Neural progenitor cell (in vitro differentiated cells): Measurements from ENCODE around the gene RIPOR3.

Experiments
- EZH2 ChIP-seq: fragments of 200-600 bp; sonication (generic); IDR thresholded peaks from 2 replicates; pipeline ENCODE4 v1.6.1; 2017; ENCODE audit warnings: antibody characterized with exemption, mild to moderate bottlenecking, moderate library complexity
- TF ChIP-seq, protein P1 (sequence below): fragments of 200-600 bp; sonication (generic); IDR thresholded peaks from 2 replicates; pipeline ENCODE4 v1.5.1; 2017; ENCODE audit warnings: antibody characterized with exemption, mild to moderate bottlenecking

DNA sequence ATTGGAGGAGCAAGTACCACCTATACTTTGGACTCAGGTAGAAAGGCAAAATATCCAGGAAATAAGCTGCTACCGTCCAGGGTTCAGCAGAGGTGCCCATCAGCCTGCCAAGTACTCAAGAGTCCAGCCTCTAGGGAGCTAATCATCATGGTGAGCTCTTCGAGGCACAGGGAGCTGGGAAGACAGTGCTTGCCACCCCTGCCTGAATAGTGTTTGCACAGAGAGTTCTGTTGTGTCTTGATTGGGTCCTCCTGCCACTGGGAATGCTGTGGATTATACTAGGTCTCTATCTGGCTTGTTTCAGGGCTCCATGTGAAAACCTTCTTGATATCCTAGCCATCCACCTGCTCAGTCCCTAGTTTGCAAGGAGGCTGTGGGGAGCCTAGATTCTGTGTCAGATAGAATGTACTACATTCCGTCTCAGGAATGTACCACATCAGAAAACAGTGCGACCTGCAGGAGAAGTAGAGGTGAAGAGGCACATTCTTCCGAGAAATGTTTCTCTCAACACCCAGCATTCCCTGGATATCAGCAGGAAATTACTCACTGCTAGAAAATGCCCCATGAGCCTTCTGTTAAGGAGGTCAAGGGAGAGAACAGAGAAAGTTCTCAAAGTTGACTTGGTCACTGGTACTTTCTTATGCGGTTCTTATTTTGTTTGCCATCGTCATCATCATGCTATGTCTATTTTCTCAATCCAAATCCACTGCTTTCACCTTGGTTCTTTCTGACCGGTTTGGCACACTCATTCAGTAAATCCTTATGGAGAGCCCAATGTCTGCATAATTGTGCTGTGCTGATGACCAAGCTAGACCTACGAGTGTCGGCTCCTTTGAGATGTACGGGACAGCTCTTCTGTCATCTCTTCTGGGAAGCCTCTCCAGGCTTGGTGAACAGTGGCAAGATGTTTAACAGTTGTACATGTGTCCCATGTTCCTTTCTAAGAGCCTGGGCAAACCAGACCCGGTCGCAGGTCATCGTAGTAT, 150.4 kb downstream of the RIPOR3 start:
- TF ChIP-seq, protein P1, sequence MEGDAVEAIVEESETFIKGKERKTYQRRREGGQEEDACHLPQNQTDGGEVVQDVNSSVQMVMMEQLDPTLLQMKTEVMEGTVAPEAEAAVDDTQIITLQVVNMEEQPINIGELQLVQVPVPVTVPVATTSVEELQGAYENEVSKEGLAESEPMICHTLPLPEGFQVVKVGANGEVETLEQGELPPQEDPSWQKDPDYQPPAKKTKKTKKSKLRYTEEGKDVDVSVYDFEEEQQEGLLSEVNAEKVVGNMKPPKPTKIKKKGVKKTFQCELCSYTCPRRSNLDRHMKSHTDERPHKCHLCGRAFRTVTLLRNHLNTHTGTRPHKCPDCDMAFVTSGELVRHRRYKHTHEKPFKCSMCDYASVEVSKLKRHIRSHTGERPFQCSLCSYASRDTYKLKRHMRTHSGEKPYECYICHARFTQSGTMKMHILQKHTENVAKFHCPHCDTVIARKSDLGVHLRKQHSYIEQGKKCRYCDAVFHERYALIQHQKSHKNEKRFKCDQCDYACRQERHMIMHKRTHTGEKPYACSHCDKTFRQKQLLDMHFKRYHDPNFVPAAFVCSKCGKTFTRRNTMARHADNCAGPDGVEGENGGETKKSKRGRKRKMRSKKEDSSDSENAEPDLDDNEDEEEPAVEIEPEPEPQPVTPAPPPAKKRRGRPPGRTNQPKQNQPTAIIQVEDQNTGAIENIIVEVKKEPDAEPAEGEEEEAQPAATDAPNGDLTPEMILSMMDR, result no peak
- TF ChIP-seq EZH2, result no peak
